ENCODE data around the gene TBC1D2.

Gene TBC1D2

GRCh38 chr9:98158071-98158831, 97.2 kb downstream of the TBC1D2 start:
- H3K27ac ChIP-seq: no peak overlapping the region
- no peak for TF ChIP-seq Cebpa-rat (IDR thresholded peaks at IDR 0.05)
- no peaks in the 10 kb centered on the region for H3K9me3 ChIP-seq (replicated peaks in 1 of 11)
- no peaks in the 10 kb centered on the region; a peak in 1 of 22 replicates for H3K36me3 ChIP-seq
- no peak overlapping the region for H3K4me2 ChIP-seq
- no peak overlapping the region for H3K4me3 ChIP-seq
- H4K20me1 ChIP-seq: no peaks in the 10 kb centered on the region
- no peaks in the 10 kb centered on the region for H3K27me3 ChIP-seq
- H3K4me1 ChIP-seq: peaks cover 0 to 5% (median 0%) of the 10 kb centered on the region in 10 experiments; a peak in 2 of 20 replicates
- no peak overlapping the region for H3K9ac ChIP-seq

- H3K36me3 ChIP-seq: no peaks in the 10 kb centered on the region; a peak in 1 of 22 replicates
- H3K9me3 ChIP-seq (replicated peaks in 1 of 11): no peaks in the 10 kb centered on the region
- H3K4me3 ChIP-seq: no peak overlapping the region
- TF ChIP-seq Cebpa-rat (IDR thresholded peaks at IDR 0.05): no peak
- H3K27ac ChIP-seq: no peak overlapping the region
- no peak overlapping the region for H3K9ac ChIP-seq
- no peaks in the 10 kb centered on the region for H3K27me3 ChIP-seq
- H3K4me2 ChIP-seq: no peak overlapping the region
- no peaks in the 10 kb centered on the region for H4K20me1 ChIP-seq
- H3K4me1 ChIP-seq: peaks cover 0 to 2% (median 0%) of the 10 kb centered on the region in 10 experiments; a peak in 1 of 20 replicates
Observed at GRCh38 chr9:98157372-98157771, 98.1 kb downstream of the TBC1D2 start.

- Histone ChIP-seq H3K27me3 (no peaks in the 10 kb centered on the region), H3K4me2 (no peak overlapping the region), H3K4me1 (peaks cover 0 to 16% (median 0%) of the 10 kb centered on the region in 10 experiments; a peak in 9 of 20 replicates)
Observed at GRCh38 chr9:98154678-98155077, 100.8 kb downstream of the TBC1D2 start.

DNA sequence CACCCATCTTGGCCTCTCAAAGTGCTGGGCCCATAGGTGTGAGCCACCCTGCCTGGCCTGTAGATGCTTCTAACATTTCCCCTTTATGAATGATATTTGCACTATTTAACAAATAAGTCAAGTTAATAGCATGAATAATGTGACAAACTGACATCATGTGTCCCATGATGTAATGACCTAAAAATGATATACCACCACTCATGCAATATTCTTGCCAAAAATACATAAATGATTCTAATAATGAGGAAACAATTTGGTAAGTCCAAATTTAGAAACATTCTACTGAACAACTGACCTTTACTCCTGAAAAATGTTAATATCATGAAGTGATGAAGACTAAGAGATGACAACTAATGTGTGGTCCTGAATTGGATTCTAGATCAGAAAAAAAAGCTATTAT, 102.9 kb downstream of the TBC1D2 start:
- H3K27me3 ChIP-seq: no peaks in the 10 kb centered on the region
- no peak overlapping the region for H3K9ac ChIP-seq
- peaks cover 0 to 17% (median 0%) of the 10 kb centered on the region in 10 experiments; a peak in 9 of 20 replicates for H3K4me1 ChIP-seq
- no peaks in the 10 kb centered on the region for H3K9me3 ChIP-seq (replicated peaks in 1 of 11)
- no peaks in the 10 kb centered on the region for H4K20me1 ChIP-seq
- H3K4me2 ChIP-seq: no peak overlapping the region
- H3K4me3 ChIP-seq: no peak overlapping the region
- H3K27ac ChIP-seq: no peak overlapping the region
- H3K36me3 ChIP-seq: no peaks in the 10 kb centered on the region; a peak in 1 of 22 replicates
- no peak for TF ChIP-seq Cebpa-rat (IDR thresholded peaks at IDR 0.05)

More at GRCh38 chr9:98154678-98155077, 100.8 kb downstream of the TBC1D2 start:
- TF ChIP-seq Cebpa-rat (IDR thresholded peaks at IDR 0.05): no peak
- no peaks in the 10 kb centered on the region; a peak in 1 of 22 replicates for H3K36me3 ChIP-seq
- no peak overlapping the region for H3K9ac ChIP-seq
- H4K20me1 ChIP-seq: no peaks in the 10 kb centered on the region
- no peaks in the 10 kb centered on the region for H3K9me3 ChIP-seq (replicated peaks in 1 of 11)
- H3K4me3 ChIP-seq: no peak overlapping the region
- no peak overlapping the region for H3K27ac ChIP-seq

GRCh38 chr9:98150721-98151120, 104.7 kb downstream of the TBC1D2 start:
- H3K4me2 ChIP-seq: peak overlapping the region in 3 of 11 experiments; percentile 12 to 76 (median 34); a peak in 5 of 22 replicates
- no peak overlapping the region for H3K27ac ChIP-seq
- H4K20me1 ChIP-seq: no peaks in the 10 kb centered on the region
- TF ChIP-seq Cebpa-rat (IDR thresholded peaks at IDR 0.05): no peak
- H3K9me3 ChIP-seq (replicated peaks in 1 of 11): no peaks in the 10 kb centered on the region
- no peaks in the 10 kb centered on the region for H3K27me3 ChIP-seq
- peaks cover 8 to 32% (median 14%) of the 10 kb centered on the region in 10 experiments for H3K4me1 ChIP-seq
- H3K4me3 ChIP-seq: no peak overlapping the region
- H3K9ac ChIP-seq: no peak overlapping the region
- H3K36me3 ChIP-seq: no peaks in the 10 kb centered on the region; a peak in 1 of 22 replicates

- H4K20me1 ChIP-seq: no peaks in the 10 kb centered on the region
- no peaks in the 10 kb centered on the region; a peak in 1 of 22 replicates for H3K36me3 ChIP-seq
- H3K27me3 ChIP-seq: no peaks in the 10 kb centered on the region
- no peaks in the 10 kb centered on the region for H3K9me3 ChIP-seq (replicated peaks in 1 of 11)
- no peak for TF ChIP-seq Cebpa-rat (IDR thresholded peaks at IDR 0.05)
- peaks cover 8 to 37% (median 19%) of the 10 kb centered on the region in 10 experiments for H3K4me1 ChIP-seq
- peak overlapping the region in 3 of 11 experiments; percentile 20 to 76 (median 34); a peak in 5 of 22 replicates for H3K4me2 ChIP-seq
- H3K27ac ChIP-seq: no peak overlapping the region
- no peak overlapping the region for H3K9ac ChIP-seq
- H3K4me3 ChIP-seq: no peak overlapping the region
Observed at GRCh38 chr9:98150164-98150563, 105.3 kb downstream of the TBC1D2 start.

GRCh38 chr9:98149422-98149821, 106.0 kb downstream of the TBC1D2 start:
- Histone ChIP-seq H3K9me3 (replicated peaks in 1 of 11) (no peaks in the 10 kb centered on the region), H3K36me3 (no peaks in the 10 kb centered on the region), H3K4me3 (no peak overlapping the region), H3K9ac (no peak overlapping the region), H3K27ac (no peak overlapping the region), H3K27me3 (no peaks in the 10 kb centered on the region), H4K20me1 (no peaks in the 10 kb centered on the region), H3K4me1 (peaks cover 8 to 44% (median 24%) of the 10 kb centered on the region in 10 experiments), H3K4me2 (no peak overlapping the region)
- TF ChIP-seq Cebpa-rat (IDR thresholded peaks at IDR 0.05): no peak
